Subcutaneous abdominal adipose tissue (tissue), 5 donors: Measurements from ENCODE around the gene ITFG2.

ENCODE experiments used
- H3K27ac ChIP-seq: one replicate; pipeline ENCODE4 v1.7.0; 2013; ENCODE audit warnings: low read depth, mild to moderate bottlenecking, inconsistent platforms, low read length, moderate library complexity
- H3K27me3 ChIP-seq, 5 donors: one replicate each; pipeline ENCODE4 v1.7.0; 2013; ENCODE audit warnings: low read length in 5 of 5, inconsistent platforms in 1 of 5; ENCODE audit not compliant: control insufficient read depth in 5 of 5, insufficient read depth in 4 of 5
- H3K36me3 ChIP-seq, 5 donors: one replicate each; pipeline ENCODE4 v1.7.0; 2013; ENCODE audit warnings: low read length in 5 of 5; ENCODE audit not compliant: control insufficient read depth in 5 of 5, insufficient read depth in 5 of 5
- H3K4me1 ChIP-seq, 5 donors: one replicate each; pipeline ENCODE4 v1.7.0; 2013; ENCODE audit warnings: low read length in 5 of 5, mild to moderate bottlenecking in 3 of 5, moderate library complexity in 1 of 5; ENCODE audit not compliant: control insufficient read depth in 5 of 5, insufficient read depth in 5 of 5
- H3K4me3 ChIP-seq, 5 donors: one replicate each; pipeline ENCODE4 v1.7.0; 2013; ENCODE audit warnings: low read length in 5 of 5, low read depth in 1 of 5
- H3K9ac ChIP-seq, 5 donors: one replicate each; pipeline ENCODE4 v1.7.0; 2013; ENCODE audit warnings: low read length in 5 of 5, mild to moderate bottlenecking in 4 of 5, moderate library complexity in 3 of 5
- H3K9me3 ChIP-seq, 5 donors: one replicate each; pipeline ENCODE4 v1.7.0; 2013; ENCODE audit warnings: low read length in 5 of 5; ENCODE audit not compliant: control insufficient read depth in 5 of 5
- donor health status: healthy.
- donor health status: healthy.
- donor health status: healthy.
- donor health status: healthy.
- donor health status: healthy.

Gene ITFG2

GRCh38 chr12:2794736-2795289 is 17.7 kb upstream of the ITFG2 start, which contains the start of gene FKBP4:
TSS of gene FKBP4 (plus strand) at chr12:2794970. CDS start at chr12:2795140, 170 bp downstream.
- peaks cover 7 to 29% (median 25%) of the 10 kb centered on the region in 5 donors for H3K36me3 ChIP-seq
- H3K4me1 ChIP-seq, result peaks cover 10 to 30% (median 27%) of the 10 kb centered on the region in 5 donors
- H3K27ac ChIP-seq, result peak within 1 kb of the TSS; percentile 88
- no peaks in the 10 kb centered on the region for H3K27me3 ChIP-seq
- peak within 1 kb of the TSS; percentile 26 to 89 (median 84) for H3K4me3 ChIP-seq
- peak within 1 kb of the TSS; percentile 68 to 86 (median 79) for H3K9ac ChIP-seq
- H3K9me3 ChIP-seq, result no peaks in the 10 kb centered on the region

GRCh38 chr12:2795291-2796186 is 16.9 kb upstream of the ITFG2 start:
- H3K9me3 ChIP-seq, result no peaks in the 10 kb centered on the region
- peaks cover 7 to 36% (median 33%) of the 10 kb centered on the region in 5 donors for H3K36me3 ChIP-seq
- no peaks in the 10 kb centered on the region for H3K27me3 ChIP-seq
- peak overlapping the region; percentile 88 for H3K27ac ChIP-seq
- H3K4me1 ChIP-seq, result peaks cover 10 to 30% (median 27%) of the 10 kb centered on the region in 5 donors
- peak overlapping the region in 4 of 5 donors; percentile 72 to 86 (median 80) for H3K9ac ChIP-seq
- H3K4me3 ChIP-seq, result peak overlapping the region; percentile 80 to 89 (median 84)

GRCh38 chr12:2796187-2796666 is 16.2 kb upstream of the ITFG2 start:
- Histone ChIP-seq H3K4me3 (peak overlapping the region; percentile 80 to 89 (median 84)), H3K9ac (peak overlapping the region; percentile 33 to 86 (median 79)), H3K27ac (peak overlapping the region; percentile 70), H3K9me3 (no peaks in the 10 kb centered on the region), H3K4me1 (peaks cover 7 to 32% (median 29%) of the 10 kb centered on the region in 5 donors), H3K27me3 (no peaks in the 10 kb centered on the region), H3K36me3 (peaks cover 7 to 42% (median 40%) of the 10 kb centered on the region in 5 donors)

- H3K4me3 ChIP-seq, result no peak overlapping the region
These were observed 14.6 kb upstream of the ITFG2 start for GRCh38 chr12:2797721-2798418.

GRCh38 chr12:2800046-2800570 is 12.4 kb upstream of the ITFG2 start:
- H3K9me3 ChIP-seq, result no peaks in the 10 kb centered on the region
- H3K4me3 ChIP-seq, result no peak overlapping the region
- peaks cover 7 to 76% (median 70%) of the 10 kb centered on the region in 5 donors for H3K36me3 ChIP-seq
- H3K27ac ChIP-seq, result no peak overlapping the region
- H3K4me1 ChIP-seq, result peaks cover 7 to 36% (median 22%) of the 10 kb centered on the region in 5 donors
- no peaks in the 10 kb centered on the region for H3K27me3 ChIP-seq
- H3K9ac ChIP-seq, result no peak overlapping the region

More at GRCh38 chr12:2797721-2798418, 14.6 kb upstream of the ITFG2 start:
- Histone ChIP-seq H3K27ac (peak overlapping the region; percentile 18), H3K27me3 (no peaks in the 10 kb centered on the region), H3K36me3 (peaks cover 7 to 54% (median 54%) of the 10 kb centered on the region in 5 donors), H3K9me3 (no peaks in the 10 kb centered on the region), H3K9ac (no peak overlapping the region), H3K4me1 (peaks cover 7 to 34% (median 29%) of the 10 kb centered on the region in 5 donors)

- peak overlapping the region in 1 of 5 donors; percentile 41 for H3K9ac ChIP-seq
- H3K36me3 ChIP-seq, result peaks cover 7 to 78% (median 70%) of the 10 kb centered on the region in 5 donors
- H3K27me3 ChIP-seq, result no peaks in the 10 kb centered on the region
- peaks cover 6 to 31% (median 19%) of the 10 kb centered on the region in 5 donors for H3K4me1 ChIP-seq
- no peak overlapping the region for H3K27ac ChIP-seq
- H3K9me3 ChIP-seq, result no peaks in the 10 kb centered on the region
- no peak overlapping the region for H3K4me3 ChIP-seq
These were observed 11.3 kb upstream of the ITFG2 start for GRCh38 chr12:2801044-2801783.

- no peak overlapping the region for H3K4me3 ChIP-seq
- H3K9me3 ChIP-seq, result no peaks in the 10 kb centered on the region
- H3K27ac ChIP-seq, result peak overlapping the region; percentile 4
- H3K9ac ChIP-seq, result no peak overlapping the region
- H3K36me3 ChIP-seq, result peaks cover 7 to 63% (median 56%) of the 10 kb centered on the region in 5 donors
- H3K4me1 ChIP-seq, result peaks cover 0 to 16% (median 6%) of the 10 kb centered on the region in 5 donors
- H3K27me3 ChIP-seq, result no peaks in the 10 kb centered on the region
These were observed 8.7 kb upstream of the ITFG2 start for GRCh38 chr12:2803635-2804392.

- H3K27ac ChIP-seq, result peak overlapping the region; percentile 4
These were observed 7.9 kb upstream of the ITFG2 start for GRCh38 chr12:2804393-2805142.

More at GRCh38 chr12:2804393-2805142, 7.9 kb upstream of the ITFG2 start:
- peaks cover 3 to 55% (median 49%) of the 10 kb centered on the region in 5 donors for H3K36me3 ChIP-seq
- H3K9ac ChIP-seq, result no peak overlapping the region
- peaks cover 0 to 16% (median 6%) of the 10 kb centered on the region in 5 donors for H3K4me1 ChIP-seq
- H3K27me3 ChIP-seq, result no peaks in the 10 kb centered on the region
- no peaks in the 10 kb centered on the region for H3K9me3 ChIP-seq
- H3K4me3 ChIP-seq, result no peak overlapping the region
